ENCODE results near the gene DCAF8L2.

- TF ChIP-seq CTCF (IDR thresholded peaks at IDR 0.05), result no peak
- TF ChIP-seq POLR2A (IDR thresholded peaks at IDR 0.05), result no peak
- no peak for TF ChIP-seq POLR2AphosphoS5 (IDR thresholded peaks at IDR 0.05)
These were observed 41.5 kb upstream of the DCAF8L2 start for GRCh38 chrX:27548624-27549023.
